HepG2 (cell line): ENCODE measurements around the gene KRCC1.

Experiments
- HDAC2 ChIP-seq: sonication (generic); formaldehyde crosslinking; IDR thresholded peaks from 2 replicates; pipeline ENCODE4 v1.4.0; 2020; ENCODE audit warnings: missing genetic modification reagents
- HNRNPK ChIP-seq: fragments of 200-400 bp; formaldehyde crosslinking; IDR thresholded peaks from 2 replicates; pipeline ENCODE4 v1.6.1; 2018; ENCODE audit warnings: low read length, low read depth, moderate library complexity, mild to moderate bottlenecking; ENCODE audit not compliant: poor library complexity, severe bottlenecking
- MEIS2 ChIP-seq: sonication (generic); formaldehyde crosslinking; IDR thresholded peaks from 2 replicates; pipeline ENCODE4 v1.9.0; 2021; ENCODE audit warnings: mild to moderate bottlenecking, missing genetic modification reagents
- MYC ChIP-seq: sonication (generic); formaldehyde crosslinking; IDR thresholded peaks from 2 replicates; pipeline ENCODE4 v1.9.0; 2021; ENCODE audit warnings: missing genetic modification reagents, borderline replicate concordance
- NFE2L2 ChIP-seq: fragments of 150-350 bp; IDR thresholded peaks from 2 replicates; pipeline ENCODE4 v1.6.1; 2014; ENCODE audit warnings: low read length
- PITX1 ChIP-seq: sonication (generic); formaldehyde crosslinking; IDR thresholded peaks from 2 replicates; pipeline ENCODE4 v1.5.1; 2020; ENCODE audit warnings: mild to moderate bottlenecking, missing genetic modification reagents
- ZFP36L2 ChIP-seq: sonication (generic); formaldehyde crosslinking; IDR thresholded peaks from 2 replicates; pipeline ENCODE4 v1.4.0; 2020; ENCODE audit warnings: missing genetic modification reagents
- ZSCAN30 ChIP-seq: sonication (generic); formaldehyde crosslinking; IDR thresholded peaks from 2 replicates; pipeline ENCODE4 v1.5.0; 2020; ENCODE audit warnings: mild to moderate bottlenecking, missing genetic modification reagents
- TF ChIP-seq, protein P1 (sequence below): IDR thresholded peaks from 2 replicates; pipeline ENCODE4 v1.6.1; 2012; ENCODE audit warnings: low read length, improper control_type of control experiment
- TF ChIP-seq, protein P2 (sequence below): IDR thresholded peaks from 2 replicates; pipeline ENCODE4 v1.6.1; 2016; ENCODE audit warnings: missing compliant biosample characterization, missing genetic modification reagents, borderline replicate concordance
- TF ChIP-seq, protein P3 (sequence below), 2 experiments: IDR thresholded peaks; 2 replicates each; pipeline ENCODE4 v1.6.1; 2011 to 2012; ENCODE audit warnings: low read length in 2 of 2, borderline replicate concordance in 1 of 2, low read depth in 1 of 2, mild to moderate bottlenecking in 1 of 2, moderate library complexity in 1 of 2

DNA sequence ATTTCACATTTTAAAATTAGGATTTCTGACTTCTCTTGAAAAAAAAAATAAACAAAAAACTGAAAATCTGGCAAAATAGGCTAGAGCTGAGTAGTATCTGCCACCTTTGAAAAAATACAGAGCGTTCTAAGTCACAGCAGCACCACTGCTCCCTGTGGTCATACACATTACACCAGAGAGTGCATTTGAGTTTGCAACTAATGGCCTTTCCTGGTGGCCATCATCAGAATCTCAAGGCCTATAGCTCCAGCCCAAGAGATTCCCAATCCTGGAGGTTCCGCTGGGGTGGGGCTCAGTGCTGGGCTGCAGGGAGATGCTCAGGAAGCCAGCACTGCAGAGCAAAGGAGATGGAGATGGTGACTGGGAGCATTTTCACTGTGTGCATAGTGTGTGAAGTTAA, 29.5 kb upstream of the KRCC1 start:
- TF ChIP-seq ZFP36L2 (CRISPR knock-in tag) = no peak
- no peak for TF ChIP-seq MEIS2 (CRISPR knock-in tag)
- TF ChIP-seq HNRNPK = no peak
- no peak for TF ChIP-seq NFE2L2
- TF ChIP-seq, protein P1, sequence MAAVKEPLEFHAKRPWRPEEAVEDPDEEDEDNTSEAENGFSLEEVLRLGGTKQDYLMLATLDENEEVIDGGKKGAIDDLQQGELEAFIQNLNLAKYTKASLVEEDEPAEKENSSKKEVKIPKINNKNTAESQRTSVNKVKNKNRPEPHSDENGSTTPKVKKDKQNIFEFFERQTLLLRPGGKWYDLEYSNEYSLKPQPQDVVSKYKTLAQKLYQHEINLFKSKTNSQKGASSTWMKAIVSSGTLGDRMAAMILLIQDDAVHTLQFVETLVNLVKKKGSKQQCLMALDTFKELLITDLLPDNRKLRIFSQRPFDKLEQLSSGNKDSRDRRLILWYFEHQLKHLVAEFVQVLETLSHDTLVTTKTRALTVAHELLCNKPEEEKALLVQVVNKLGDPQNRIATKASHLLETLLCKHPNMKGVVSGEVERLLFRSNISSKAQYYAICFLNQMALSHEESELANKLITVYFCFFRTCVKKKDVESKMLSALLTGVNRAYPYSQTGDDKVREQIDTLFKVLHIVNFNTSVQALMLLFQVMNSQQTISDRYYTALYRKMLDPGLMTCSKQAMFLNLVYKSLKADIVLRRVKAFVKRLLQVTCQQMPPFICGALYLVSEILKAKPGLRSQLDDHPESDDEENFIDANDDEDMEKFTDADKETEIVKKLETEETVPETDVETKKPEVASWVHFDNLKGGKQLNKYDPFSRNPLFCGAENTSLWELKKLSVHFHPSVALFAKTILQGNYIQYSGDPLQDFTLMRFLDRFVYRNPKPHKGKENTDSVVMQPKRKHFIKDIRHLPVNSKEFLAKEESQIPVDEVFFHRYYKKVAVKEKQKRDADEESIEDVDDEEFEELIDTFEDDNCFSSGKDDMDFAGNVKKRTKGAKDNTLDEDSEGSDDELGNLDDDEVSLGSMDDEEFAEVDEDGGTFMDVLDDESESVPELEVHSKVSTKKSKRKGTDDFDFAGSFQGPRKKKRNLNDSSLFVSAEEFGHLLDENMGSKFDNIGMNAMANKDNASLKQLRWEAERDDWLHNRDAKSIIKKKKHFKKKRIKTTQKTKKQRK = no peak
- TF ChIP-seq, protein P2, sequence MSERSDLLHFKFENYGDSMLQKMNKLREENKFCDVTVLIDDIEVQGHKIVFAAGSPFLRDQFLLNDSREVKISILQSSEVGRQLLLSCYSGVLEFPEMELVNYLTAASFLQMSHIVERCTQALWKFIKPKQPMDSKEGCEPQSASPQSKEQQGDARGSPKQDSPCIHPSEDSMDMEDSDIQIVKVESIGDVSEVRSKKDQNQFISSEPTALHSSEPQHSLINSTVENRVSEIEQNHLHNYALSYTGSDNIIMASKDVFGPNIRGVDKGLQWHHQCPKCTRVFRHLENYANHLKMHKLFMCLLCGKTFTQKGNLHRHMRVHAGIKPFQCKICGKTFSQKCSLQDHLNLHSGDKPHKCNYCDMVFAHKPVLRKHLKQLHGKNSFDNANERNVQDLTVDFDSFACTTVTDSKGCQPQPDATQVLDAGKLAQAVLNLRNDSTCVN (CRISPR knock-in tag) = no peak
- TF ChIP-seq MYC (CRISPR knock-in tag) = no peak
- TF ChIP-seq, protein P3, sequence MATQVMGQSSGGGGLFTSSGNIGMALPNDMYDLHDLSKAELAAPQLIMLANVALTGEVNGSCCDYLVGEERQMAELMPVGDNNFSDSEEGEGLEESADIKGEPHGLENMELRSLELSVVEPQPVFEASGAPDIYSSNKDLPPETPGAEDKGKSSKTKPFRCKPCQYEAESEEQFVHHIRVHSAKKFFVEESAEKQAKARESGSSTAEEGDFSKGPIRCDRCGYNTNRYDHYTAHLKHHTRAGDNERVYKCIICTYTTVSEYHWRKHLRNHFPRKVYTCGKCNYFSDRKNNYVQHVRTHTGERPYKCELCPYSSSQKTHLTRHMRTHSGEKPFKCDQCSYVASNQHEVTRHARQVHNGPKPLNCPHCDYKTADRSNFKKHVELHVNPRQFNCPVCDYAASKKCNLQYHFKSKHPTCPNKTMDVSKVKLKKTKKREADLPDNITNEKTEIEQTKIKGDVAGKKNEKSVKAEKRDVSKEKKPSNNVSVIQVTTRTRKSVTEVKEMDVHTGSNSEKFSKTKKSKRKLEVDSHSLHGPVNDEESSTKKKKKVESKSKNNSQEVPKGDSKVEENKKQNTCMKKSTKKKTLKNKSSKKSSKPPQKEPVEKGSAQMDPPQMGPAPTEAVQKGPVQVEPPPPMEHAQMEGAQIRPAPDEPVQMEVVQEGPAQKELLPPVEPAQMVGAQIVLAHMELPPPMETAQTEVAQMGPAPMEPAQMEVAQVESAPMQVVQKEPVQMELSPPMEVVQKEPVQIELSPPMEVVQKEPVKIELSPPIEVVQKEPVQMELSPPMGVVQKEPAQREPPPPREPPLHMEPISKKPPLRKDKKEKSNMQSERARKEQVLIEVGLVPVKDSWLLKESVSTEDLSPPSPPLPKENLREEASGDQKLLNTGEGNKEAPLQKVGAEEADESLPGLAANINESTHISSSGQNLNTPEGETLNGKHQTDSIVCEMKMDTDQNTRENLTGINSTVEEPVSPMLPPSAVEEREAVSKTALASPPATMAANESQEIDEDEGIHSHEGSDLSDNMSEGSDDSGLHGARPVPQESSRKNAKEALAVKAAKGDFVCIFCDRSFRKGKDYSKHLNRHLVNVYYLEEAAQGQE (IDR thresholded peaks at IDR 0.05; ENCODE audit: borderline replicate concordance in 1 of 2, low read depth in 1 of 2, low read length in 2 of 2) = no peak
- TF ChIP-seq HDAC2 (CRISPR knock-in tag) = no peak
- TF ChIP-seq PITX1 (CRISPR knock-in tag) = no peak
- no peak for TF ChIP-seq ZSCAN30
